CD8-positive, alpha-beta memory T cell (primary cell): ENCODE results near the gene BNIPL. TPM values are rescaled to one million over a fixed set of nuclear protein-coding genes. Genes with fewer than 3 reads are reported as not detected.

Source experiments
- CTCF ChIA-PET: fragments of 350-600 bp; sonication (Branson Sonifier 250); formaldehyde crosslinking; loops from one replicate; lab custom pipeline; 2021; ENCODE audit warnings: antibody characterized with exemption; lab: Charles Lee
- POLR2A ChIA-PET: fragments of 350-600 bp; sonication (Branson Sonifier 250); formaldehyde crosslinking; loops from one replicate; lab custom pipeline; 2021; ENCODE audit warnings: antibody characterized with exemption; lab: Charles Lee
- DNase-seq, 5 donors: peaks; one replicate each; pipeline versions ENCODE4 v3.0.0 to v3.0.0-alpha.2; 2020 to 2022; ENCODE audit warnings: mixed read lengths in 1 of 5
- H3K27ac ChIP-seq: one replicate; pipeline ENCODE4 v1.7.0; 2013; ENCODE audit warnings: low read depth, mild to moderate bottlenecking, low read length, moderate library complexity
- H3K27me3 ChIP-seq: 2 replicates; pipeline ENCODE4 v1.7.0; 2013; ENCODE audit warnings: low read length, mild to moderate bottlenecking; ENCODE audit not compliant: insufficient read depth, poor library complexity, severe bottlenecking
- H3K36me3 ChIP-seq: 2 replicates; pipeline ENCODE4 v1.7.0; 2013; ENCODE audit warnings: mild to moderate bottlenecking, low read length, moderate library complexity; ENCODE audit not compliant: insufficient read depth
- H3K4me1 ChIP-seq: 2 replicates; pipeline ENCODE4 v1.7.0; 2013; ENCODE audit warnings: mild to moderate bottlenecking, low read length, moderate library complexity; ENCODE audit not compliant: insufficient read depth
- H3K4me3 ChIP-seq: 2 replicates; pipeline ENCODE4 v1.7.0; 2013; ENCODE audit warnings: mild to moderate bottlenecking, low read length
- H3K9me3 ChIP-seq: 2 replicates; pipeline ENCODE4 v1.7.0; 2013; ENCODE audit warnings: mild to moderate bottlenecking, low read length
- H3K27ac Mint-ChIP-seq, 8 donors: one replicate each; pipeline ENCODE4 v1.8.0; 2020 to 2021; ENCODE audit warnings: mixed read lengths in 8 of 8, mild to moderate bottlenecking in 6 of 8, inconsistent platforms in 3 of 8, moderate library complexity in 3 of 8
- H3K27me3 Mint-ChIP-seq, 2 donors: one replicate each; pipeline ENCODE4 v1.8.0; 2020 to 2021; ENCODE audit warnings: mixed read lengths in 2 of 2, mild to moderate bottlenecking in 1 of 2, moderate library complexity in 1 of 2
- H3K36me3 Mint-ChIP-seq, 3 donors: one replicate each; pipeline ENCODE4 v1.8.0; 2020 to 2021; ENCODE audit warnings: mixed read lengths in 3 of 3, inconsistent platforms in 1 of 3, mild to moderate bottlenecking in 1 of 3
- H3K4me1 Mint-ChIP-seq, 3 donors: one replicate each; pipeline ENCODE4 v1.8.0; 2020 to 2021; ENCODE audit warnings: mixed read lengths in 3 of 3, inconsistent platforms in 1 of 3, mild to moderate bottlenecking in 1 of 3
- H3K4me3 Mint-ChIP-seq, 7 donors: one replicate each; pipeline ENCODE4 v1.8.0; 2020 to 2021; ENCODE audit warnings: mixed read lengths in 7 of 7, mild to moderate bottlenecking in 6 of 7, moderate library complexity in 4 of 7, inconsistent platforms in 2 of 7
- H3K9me3 Mint-ChIP-seq, 5 donors: one replicate each; pipeline ENCODE4 v1.8.0; 2020 to 2022; ENCODE audit warnings: mixed read lengths in 5 of 5, mild to moderate bottlenecking in 3 of 5, moderate library complexity in 2 of 5, inconsistent platforms in 1 of 5
- polyA plus RNA-seq: library from polyadenylated mRNA; unstranded; fragments of 300-500 nt; fragmentation: Illumina TruSeq; gene quantifications from one replicate; pipeline ENCODE4 v1.2.3, GENCODE V29; 2021
- total RNA-seq, 2 experiments: library from RNA; stranded (reverse); gene quantifications; one replicate each; pipeline ENCODE4 v1.2.3, GENCODE V29; 2021

The BNIPL gene
- total and polyA plus RNA-seq, 3 experiments from 2014 or later: 0.08 to 1.3 (median 0.75) TPM

DNA sequence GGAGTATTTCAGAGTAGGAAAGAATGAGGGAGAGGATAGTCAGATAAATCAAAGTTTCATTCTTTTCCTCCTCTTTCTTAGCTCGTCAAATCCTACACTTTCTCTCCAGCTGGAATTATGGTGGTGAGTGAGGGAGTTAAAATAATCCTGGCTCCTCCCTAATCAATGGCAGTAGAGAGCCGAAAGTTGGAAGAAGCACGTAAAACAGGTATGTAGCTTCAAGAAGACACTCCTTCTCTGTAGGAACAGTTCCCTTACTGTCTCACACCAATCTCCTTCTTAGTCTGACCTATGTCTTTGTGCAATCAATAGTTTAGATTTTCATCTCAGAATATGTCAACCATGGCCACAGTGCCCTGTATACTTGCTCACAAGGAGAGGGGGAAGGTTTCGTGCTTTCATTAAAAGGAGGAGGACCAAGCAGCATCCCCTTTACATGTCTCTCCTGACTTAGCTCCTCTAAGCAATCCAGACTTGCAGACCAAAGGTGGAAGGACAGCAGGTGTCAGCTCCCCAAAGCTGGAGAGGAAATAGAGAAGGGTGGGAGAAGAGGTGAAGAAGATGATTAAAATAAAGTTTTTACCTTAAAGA is 30.6 kb upstream of the BNIPL start:
- H3K27me3 ChIP-seq: no peaks in the 10 kb centered on the region
- no peaks in the 10 kb centered on the region for H3K9me3 Mint-ChIP-seq
- ChIA-PET POLR2A (interaction anchor here (0.7 to 0.8 kb wide), 2 partner anchors 78 to 376 kb away, joined by 3 to 6 read pairs; no protein-coding TSS in a partner anchor), CTCF (interaction anchor here (0.9 to 3.2 kb wide), 10 partner anchors 10 to 446 kb away, joined by 3 to 26 read pairs (median 4); partner anchors contain the start of gene TNFAIP8L2)
- H3K4me1 ChIP-seq: peaks cover 78% of the 10 kb centered on the region
- H3K36me3 ChIP-seq: peaks cover 4% of the 10 kb centered on the region
- peak in 1 of 5 donors; percentile 21 for DNase-seq
- H3K27me3 Mint-ChIP-seq: no peaks in the 10 kb centered on the region
- peak overlapping the region; percentile 62 for H3K27ac ChIP-seq
- peak overlapping the region; percentile 75 to 98 (median 92) for H3K4me3 Mint-ChIP-seq
- peak overlapping the region; percentile 77 for H3K4me3 ChIP-seq
- peaks cover 0 to 9% (median 0%) of the 10 kb centered on the region in 3 donors for H3K36me3 Mint-ChIP-seq
- peak overlapping the region; percentile 91 to 100 (median 98) for H3K27ac Mint-ChIP-seq
- H3K9me3 ChIP-seq: no peaks in the 10 kb centered on the region
- peaks cover 56 to 84% (median 79%) of the 10 kb centered on the region in 3 donors for H3K4me1 Mint-ChIP-seq

DNA sequence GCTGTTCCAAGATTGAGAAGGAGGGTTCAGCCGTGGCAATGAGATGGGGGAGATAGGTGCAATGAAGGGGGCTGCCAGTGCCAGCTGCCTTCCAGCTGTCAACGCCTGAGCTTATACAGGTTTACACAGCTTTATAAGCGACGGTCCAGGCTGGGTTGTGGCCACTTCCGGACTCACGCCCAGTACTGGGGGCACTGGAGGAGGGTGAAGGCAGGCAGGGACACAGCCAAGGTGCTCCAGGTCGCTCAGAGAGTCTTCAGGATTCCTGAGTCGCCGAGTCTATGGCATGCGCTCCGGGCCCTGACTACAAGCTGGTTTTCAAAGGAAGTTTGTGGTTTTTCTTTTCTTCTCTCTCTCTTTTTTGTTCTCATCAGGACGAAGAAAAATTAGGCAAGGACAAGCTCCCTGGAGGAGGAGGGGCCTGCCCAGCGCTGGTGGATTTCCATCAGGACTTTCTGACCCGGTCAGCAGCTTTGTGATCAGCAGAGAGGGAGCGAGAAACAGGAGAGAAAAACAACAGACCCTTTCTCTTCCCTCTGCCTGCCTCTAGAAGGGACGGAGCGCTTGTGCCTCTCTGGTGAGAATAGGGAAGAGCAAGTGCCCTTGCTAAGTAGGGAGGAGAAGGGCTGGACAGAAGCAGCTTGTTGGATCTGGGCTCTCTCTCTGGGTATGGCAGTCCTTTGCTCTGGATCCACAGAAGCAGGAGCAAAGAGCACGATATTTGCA is 29.9 kb upstream of the BNIPL start, which contains the start of gene MINDY1:
Gene MINDY1 (minus strand): TSS at position 576 of the 726 bp plus-strand sequence. CDS start 4,285 bp downstream, outside the sequence.
- Mint-ChIP-seq H3K4me1 (peaks cover 62 to 90% (median 85%) of the 10 kb centered on the region in 3 donors), H3K27ac (peak within 1 kb of the TSS; percentile 91 to 100 (median 99)), H3K9me3 (no peaks in the 10 kb centered on the region), H3K36me3 (peaks cover 0 to 14% (median 0%) of the 10 kb centered on the region in 3 donors), H3K27me3 (no peaks in the 10 kb centered on the region), H3K4me3 (peak within 1 kb of the TSS; percentile 82 to 98 (median 93))
- ChIA-PET POLR2A (interaction anchor here (0.7 to 0.8 kb wide), 2 partner anchors 41 to 377 kb away, joined by 3 read pairs; partner anchors contain the start of gene C1orf56), CTCF (interaction anchor here (0.8 to 3.2 kb wide), 14 partner anchors 11 to 447 kb away, joined by 3 to 26 read pairs (median 4); partner anchors contain the start of genes CDC42SE1 and TNFAIP8L2)
- DNase-seq: peak in 3 of 5 donors; percentile 3 to 53 (median 43)
- no peaks in the 10 kb centered on the region for H3K9me3 ChIP-seq
- peaks cover 4% of the 10 kb centered on the region for H3K36me3 ChIP-seq
- peak within 1 kb of the TSS; percentile 89 for H3K27ac ChIP-seq
- H3K4me1 ChIP-seq: peaks cover 78% of the 10 kb centered on the region
- no peaks in the 10 kb centered on the region for H3K27me3 ChIP-seq
- peak within 1 kb of the TSS; percentile 77 for H3K4me3 ChIP-seq

DNA sequence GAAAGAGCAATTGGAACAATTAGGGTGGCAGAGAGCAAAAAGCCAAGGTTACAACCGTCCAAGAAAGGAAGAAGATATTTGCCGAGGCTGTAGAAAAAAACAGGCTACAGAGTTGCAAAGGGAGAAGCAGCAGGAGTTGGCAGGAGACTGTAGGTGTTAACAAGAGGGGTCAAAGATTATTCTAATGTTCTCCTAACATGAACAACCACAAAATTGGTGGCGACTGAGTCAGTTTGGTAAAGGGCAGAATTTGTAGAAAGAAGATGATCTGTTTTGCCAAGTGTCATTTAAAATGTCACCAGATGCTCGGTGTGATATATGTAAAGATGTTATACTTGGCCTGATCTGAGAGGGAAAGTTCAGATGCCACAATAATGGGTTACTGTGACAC is 28.5 kb upstream of the BNIPL start:
- no peaks in the 10 kb centered on the region for H3K27me3 Mint-ChIP-seq
- Histone ChIP-seq H3K9me3 (no peaks in the 10 kb centered on the region), H3K27ac (peak overlapping the region; percentile 89), H3K36me3 (no peaks in the 10 kb centered on the region), H3K4me1 (peaks cover 65% of the 10 kb centered on the region), H3K4me3 (peak overlapping the region; percentile 69), H3K27me3 (no peaks in the 10 kb centered on the region)
- ChIA-PET POLR2A (no interaction called here), CTCF (interaction anchor here (0.7 to 2.9 kb wide), 3 partner anchors 17 to 176 kb away, joined by 3 to 15 read pairs (median 7); no protein-coding TSS in a partner anchor)
- peaks cover 0 to 20% (median 1%) of the 10 kb centered on the region in 3 donors for H3K36me3 Mint-ChIP-seq
- no peak for DNase-seq
- H3K27ac Mint-ChIP-seq: peak overlapping the region; percentile 91 to 100 (median 99)
- no peaks in the 10 kb centered on the region for H3K9me3 Mint-ChIP-seq
- H3K4me1 Mint-ChIP-seq: peaks cover 64 to 86% (median 81%) of the 10 kb centered on the region in 3 donors
- H3K4me3 Mint-ChIP-seq: peak overlapping the region; percentile 82 to 98 (median 93)

GRCh38 chr1:151008244-151009205 is 27.9 kb upstream of the BNIPL start, which contains the start of gene PRUNE1:
Gene PRUNE1, plus strand, starts transcription at chr1:151008449. Its CDS starts 184 bp downstream, at chr1:151008633.
- Histone ChIP-seq H3K4me3 (peak within 1 kb of the TSS; percentile 69), H3K36me3 (no peaks in the 10 kb centered on the region), H3K27me3 (no peaks in the 10 kb centered on the region), H3K4me1 (peaks cover 59% of the 10 kb centered on the region), H3K9me3 (no peaks in the 10 kb centered on the region), H3K27ac (peak within 1 kb of the TSS; percentile 89)
- ChIA-PET POLR2A (interaction anchor here (0.5 to 0.6 kb wide), 2 partner anchors 49 to 84 kb away, joined by 4 read pairs; no protein-coding TSS in a partner anchor), CTCF (interaction anchor here (0.7 to 2.9 kb wide), 3 partner anchors 16 to 175 kb away, joined by 3 to 7 read pairs (median 3); partner anchors contain the start of gene TNFAIP8L2)
- Mint-ChIP-seq H3K9me3 (no peaks in the 10 kb centered on the region), H3K36me3 (peaks cover 0 to 26% (median 1%) of the 10 kb centered on the region in 3 donors), H3K27ac (peak within 1 kb of the TSS; percentile 91 to 100 (median 99)), H3K4me1 (peaks cover 61 to 86% (median 81%) of the 10 kb centered on the region in 3 donors), H3K27me3 (no peaks in the 10 kb centered on the region), H3K4me3 (peak within 1 kb of the TSS; percentile 82 to 98 (median 93))
- peak; percentile 94 to 98 (median 96) for DNase-seq

DNA sequence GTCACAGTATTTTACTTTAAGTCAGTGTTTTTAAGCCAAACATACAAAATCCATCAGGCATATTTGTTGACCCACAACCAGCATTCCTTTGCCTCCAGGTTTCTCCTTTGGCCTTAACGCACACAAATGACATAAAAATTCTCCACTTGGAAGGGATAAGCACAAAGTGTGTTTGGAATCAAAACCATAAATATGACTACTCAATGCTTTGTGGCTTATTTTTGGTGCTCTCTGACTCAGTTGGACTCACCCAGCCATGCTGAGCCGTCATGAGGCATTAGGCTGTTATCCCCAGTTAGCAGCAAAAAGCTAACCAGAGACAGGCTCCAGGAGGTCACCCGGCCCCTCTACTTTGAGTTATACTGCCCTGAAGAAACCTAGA is 27.2 kb upstream of the BNIPL start:
- H3K27ac Mint-ChIP-seq: peak overlapping the region; percentile 91 to 100 (median 99)
- DNase-seq: no peak
- peak overlapping the region; percentile 82 to 98 (median 93) for H3K4me3 Mint-ChIP-seq
- H3K27me3 ChIP-seq: no peaks in the 10 kb centered on the region
- peak overlapping the region; percentile 82 for H3K27ac ChIP-seq
- ChIA-PET POLR2A (interaction anchor here (0.5 to 0.6 kb wide), 3 partner anchors 48 to 235 kb away, joined by 3 to 4 read pairs (median 4); no protein-coding TSS in a partner anchor), CTCF (interaction anchor here (1.3 to 2.9 kb wide), 2 partner anchors 15 to 147 kb away, joined by 3 to 7 read pairs; partner anchors contain the start of gene TNFAIP8L2)
- no peaks in the 10 kb centered on the region for H3K9me3 ChIP-seq
- peaks cover 0 to 27% (median 1%) of the 10 kb centered on the region in 3 donors for H3K36me3 Mint-ChIP-seq
- H3K4me1 Mint-ChIP-seq: peaks cover 62 to 83% (median 79%) of the 10 kb centered on the region in 3 donors
- peaks cover 54% of the 10 kb centered on the region for H3K4me1 ChIP-seq
- H3K4me3 ChIP-seq: peak overlapping the region; percentile 69
- no peaks in the 10 kb centered on the region for H3K9me3 Mint-ChIP-seq
- no peaks in the 10 kb centered on the region for H3K36me3 ChIP-seq
- no peaks in the 10 kb centered on the region for H3K27me3 Mint-ChIP-seq

DNA sequence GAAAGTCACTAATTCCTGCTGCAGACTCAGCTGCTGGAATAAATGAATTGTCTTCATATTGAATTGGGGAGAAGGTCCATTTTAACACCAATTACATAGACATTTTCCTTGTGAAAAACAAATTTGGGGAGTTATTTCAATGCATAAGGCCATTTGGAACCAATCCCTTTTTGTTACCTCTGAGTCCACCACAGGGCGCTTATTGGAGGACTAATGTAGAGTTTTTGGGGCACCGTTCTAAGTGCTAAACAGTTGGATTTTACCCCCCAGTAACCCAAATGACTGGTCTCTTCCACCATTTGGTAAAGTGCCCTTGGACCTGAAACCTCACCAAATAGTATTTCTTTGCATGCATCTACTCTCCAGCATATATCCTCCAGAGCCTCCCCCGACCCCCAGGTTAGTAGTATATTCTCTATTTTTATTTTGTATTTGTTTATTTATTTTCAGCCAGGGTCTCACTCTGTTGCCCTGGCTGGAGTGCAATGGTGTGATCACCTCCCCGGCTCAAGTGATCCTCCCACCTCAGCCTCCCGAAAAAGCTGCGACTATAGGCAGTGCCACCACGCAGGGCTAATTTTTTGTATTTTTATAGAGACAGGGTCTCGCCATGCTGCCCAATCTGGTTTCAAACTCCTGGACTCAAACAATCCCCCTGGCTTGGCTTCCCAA is 26.6 kb upstream of the BNIPL start:
- peak overlapping the region; percentile 69 for H3K4me3 ChIP-seq
- peaks cover 0 to 32% (median 1%) of the 10 kb centered on the region in 3 donors for H3K36me3 Mint-ChIP-seq
- peaks cover 52% of the 10 kb centered on the region for H3K4me1 ChIP-seq
- peak overlapping the region in 7 of 8 donors; percentile 69 to 100 (median 99) for H3K27ac Mint-ChIP-seq
- peaks cover 62 to 82% (median 79%) of the 10 kb centered on the region in 3 donors for H3K4me1 Mint-ChIP-seq
- peak overlapping the region; percentile 82 for H3K27ac ChIP-seq
- no peaks in the 10 kb centered on the region for H3K27me3 Mint-ChIP-seq
- H3K9me3 ChIP-seq: no peaks in the 10 kb centered on the region
- no peak for DNase-seq
- H3K4me3 Mint-ChIP-seq: peak overlapping the region; percentile 82 to 98 (median 93)
- POLR2A ChIA-PET: interaction anchor here (0.5 to 0.6 kb wide), 2 partner anchors 48 to 235 kb away, joined by 3 to 4 read pairs; no protein-coding TSS in a partner anchor
- no peaks in the 10 kb centered on the region for H3K36me3 ChIP-seq
- CTCF ChIA-PET: interaction anchor here (1.3 to 2.9 kb wide), 2 partner anchors 15 to 147 kb away, joined by 3 to 7 read pairs; partner anchors contain the start of gene TNFAIP8L2
- no peaks in the 10 kb centered on the region for H3K27me3 ChIP-seq
- H3K9me3 Mint-ChIP-seq: no peaks in the 10 kb centered on the region
